ENCODE measurements around the gene TAS2R40. TPM values are rescaled to one million over a fixed set of nuclear protein-coding genes. Genes with fewer than 3 reads are reported as not detected.

Gene TAS2R40
- total and polyA plus RNA-seq, 2 donors (not counting 3 experiments of a cell fraction or from before 2014, with no cell fraction given): not detected

GRCh38 chr7:143185551-143185950 lies 36.3 kb upstream of the TAS2R40 start:
- no peaks in the 10 kb centered on the region for H3K36me3 ChIP-seq (ENCODE audit: control insufficient read depth in 2 of 2, extremely low read depth in 1 of 2, insufficient read depth in 2 of 2, low read length in 2 of 2)
- H3K9me3 ChIP-seq (replicated peaks; ENCODE audit: control insufficient read depth, insufficient read depth, low read length): no peaks in the 10 kb centered on the region
- POLR2A ChIA-PET: no interaction called here
- intact Hi-C loops (cut with micrococcal nuclease): no loop called here
- FAIRE-seq (no peak), DNase-seq (ENCODE audit: low read depth, low spot score) (no peak)
- H3K27ac ChIP-seq (ENCODE audit: insufficient read depth, low read depth, low read length): no peak overlapping the region
- no peaks in the 10 kb centered on the region for H3K9me1 ChIP-seq (replicated peaks; ENCODE audit: control insufficient read depth, extremely low read depth, insufficient read depth, low read length)
- TF ChIP-seq POLR2A (IDR thresholded peaks at IDR 0.05; ENCODE audit: low read depth, low read length): no peak
- TF ChIP-seq EZH2 (IDR thresholded peaks at IDR 0.05; ENCODE audit: borderline replicate concordance, low read depth, low read length, severe bottlenecking): no peak
- TF ChIP-seq CTCF (IDR thresholded peaks at IDR 0.05; ENCODE audit: extremely low read depth in 1 of 2, insufficient read depth in 1 of 2, low read depth in 1 of 2, low read length in 2 of 2): no peak
- no peak for TF ChIP-seq MYC (IDR thresholded peaks at IDR 0.05; ENCODE audit: low read depth, low read length)
- no peak for TF ChIP-seq GATA2 (IDR thresholded peaks at IDR 0.05; ENCODE audit: insufficient read depth, insufficient read length, low read depth, low read length)
- TF ChIP-seq MAX (IDR thresholded peaks at IDR 0.05; ENCODE audit: insufficient read depth, insufficient read length): no peak
- no peak for TF ChIP-seq FOS (IDR thresholded peaks at IDR 0.05; ENCODE audit: borderline replicate concordance, insufficient read depth, low read length)
- CTCF ChIA-PET: interaction anchor here (1.0 kb wide), 1 partner anchor 29 kb away, joined by 3 read pairs; no protein-coding TSS in a partner anchor
- no peaks in the 10 kb centered on the region for H3K79me2 ChIP-seq (ENCODE audit: control insufficient read depth, insufficient read depth, low read length)
- H3K4me3 ChIP-seq (replicated peaks in 1 of 3; ENCODE audit: insufficient read depth in 1 of 3, low read depth in 1 of 3, low read length in 3 of 3): no peak overlapping the region
- no peak overlapping the region for H2AFZ ChIP-seq (ENCODE audit: low read depth, low read length)
- no peaks in the 10 kb centered on the region for H4K20me1 ChIP-seq (replicated peaks; ENCODE audit: control insufficient read depth, extremely low read depth, insufficient read depth, low read length)
- no TSS peak for BruUV-seq (replicated peaks)
- H3K9ac ChIP-seq (replicated peaks; ENCODE audit: extremely low read depth, insufficient read depth, low read length): no peak overlapping the region
- H3K4me1 ChIP-seq (ENCODE audit: control insufficient read depth, extremely low read depth, insufficient read depth, low read length): no peaks in the 10 kb centered on the region
- dilution Hi-C loops (cut with MboI; ENCODE audit: extremely low pct_ligation_motif_present, low sequenced_read_pairs): no loop called here
- no peak overlapping the region for H3K4me2 ChIP-seq (ENCODE audit: insufficient read depth, low read length)
- peaks cover 0 to 2% of the 10 kb centered on the region in 2 experiments for H3K27me3 ChIP-seq (ENCODE audit: control insufficient read depth in 2 of 2, insufficient read depth in 2 of 2, low read length in 2 of 2)

Measured in endothelial cell of umbilical vein (primary cell).